GM21576 (cell line): ENCODE measurements around the gene SOX12.
A peak's percentile ranks its signal among the peaks of the same experiment; 100 is the strongest.
"Not testable (repeated sequence)": the region's sequence is repeated elsewhere in the genome, so short reads cannot be mapped to it uniquely, and the experiment has no call there.

Experiments used
- ATAC-seq: cut with Tn5 transposase; IDR thresholded peaks from one replicate; pipeline ENCODE4 v1.9.1; 2021; ENCODE audit warnings: mild to moderate bottlenecking, moderate library complexity; ENCODE audit not compliant: unreplicated experiment

SOX12 gene

DNA sequence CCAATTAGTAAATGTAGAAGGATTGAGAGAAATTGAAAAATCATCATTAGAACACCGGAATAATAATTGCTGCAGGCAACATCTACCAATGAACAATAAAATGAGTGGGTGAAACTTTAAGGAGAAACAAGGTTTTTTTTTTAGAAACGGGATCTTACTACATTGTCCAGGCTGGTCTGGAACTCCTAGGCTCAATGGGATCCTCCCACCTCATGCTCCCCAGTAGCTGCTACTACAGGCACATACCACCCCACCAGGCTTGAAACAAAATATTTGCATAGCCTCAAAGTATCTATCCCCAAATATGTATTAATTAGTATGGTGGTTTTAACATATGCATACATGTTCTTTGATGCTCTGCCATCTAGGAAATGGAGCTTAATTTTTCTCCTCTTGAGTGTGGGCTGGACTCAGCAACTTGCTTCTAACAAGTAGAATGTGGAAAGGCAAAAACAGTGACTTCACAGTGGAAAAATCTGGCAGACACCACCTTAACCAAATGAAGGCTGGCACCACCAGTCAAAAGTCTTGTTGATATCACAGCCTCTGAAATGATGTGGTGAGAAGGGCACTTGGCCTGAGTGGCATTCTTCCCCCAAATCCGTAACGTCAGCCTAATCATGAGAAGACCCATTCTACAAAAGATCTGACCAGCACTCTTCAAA is 33.7 kb downstream of the SOX12 start:
- no peak for ATAC-seq

DNA sequence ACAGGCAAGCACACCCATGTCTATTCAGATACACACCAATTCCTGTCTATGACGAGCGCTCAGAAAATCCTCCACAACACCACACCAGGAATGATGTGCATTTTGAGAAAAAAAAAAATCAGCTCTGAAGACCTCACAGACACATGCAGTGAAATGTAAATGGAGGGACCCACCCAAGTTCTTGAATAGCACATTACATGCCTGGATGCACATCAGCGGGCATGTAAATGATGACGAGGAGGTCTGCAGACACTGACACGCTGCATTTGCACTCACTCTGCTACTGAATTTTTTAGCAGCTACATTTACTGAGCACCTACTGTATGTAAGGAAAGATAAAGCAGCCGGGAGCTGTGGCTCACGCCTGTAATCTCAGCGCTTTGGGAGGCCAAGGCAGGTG is 36.2 kb downstream of the SOX12 start:
- ATAC-seq: no peak

DNA sequence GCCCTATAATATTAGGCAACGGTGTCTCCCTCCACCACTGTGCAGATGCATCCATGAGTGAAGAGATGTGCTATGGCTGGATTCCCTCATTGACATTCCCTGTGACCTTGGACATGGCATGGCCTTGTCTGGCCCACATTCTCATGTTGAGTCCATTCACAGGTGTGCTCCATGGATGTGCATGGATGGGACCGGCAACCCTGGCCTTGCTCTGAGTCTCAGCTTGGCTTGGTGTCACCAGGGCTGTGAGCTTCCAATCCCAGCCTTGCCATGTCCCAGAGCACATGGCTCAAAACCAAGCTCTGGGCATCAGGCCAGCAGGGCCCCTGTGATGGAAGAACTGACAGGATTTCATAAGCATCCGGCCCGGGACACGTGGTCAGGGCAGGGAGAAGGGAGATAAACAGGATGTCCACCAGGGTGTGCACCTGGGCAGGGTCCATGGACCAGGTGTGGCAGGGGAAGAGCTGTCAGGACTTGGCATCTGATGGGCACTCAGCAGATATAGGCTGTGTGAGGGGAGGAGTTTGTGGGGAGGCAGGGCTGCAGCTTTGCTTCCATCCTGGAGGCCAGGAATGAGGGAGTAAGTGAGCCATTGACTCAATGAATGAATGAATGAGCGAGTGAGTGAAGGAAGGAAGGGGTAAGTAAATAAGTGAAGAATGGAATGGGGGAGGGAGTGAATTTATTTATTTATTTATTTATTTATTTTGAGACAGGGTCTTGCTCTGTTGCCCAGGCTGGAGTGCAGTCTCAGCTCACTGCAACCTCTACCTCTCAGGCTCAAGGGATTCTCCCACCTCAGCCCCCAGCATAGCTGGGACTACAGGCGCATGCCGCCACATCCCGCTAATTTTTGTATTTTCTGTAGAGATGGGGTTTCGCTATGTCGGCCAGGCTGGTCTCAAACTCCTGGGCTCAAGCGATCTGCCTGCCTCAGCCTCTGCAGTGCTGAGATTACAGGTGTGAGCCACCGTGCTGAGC is 37.2 kb downstream of the SOX12 start:
- ATAC-seq: peak; percentile 44

DNA sequence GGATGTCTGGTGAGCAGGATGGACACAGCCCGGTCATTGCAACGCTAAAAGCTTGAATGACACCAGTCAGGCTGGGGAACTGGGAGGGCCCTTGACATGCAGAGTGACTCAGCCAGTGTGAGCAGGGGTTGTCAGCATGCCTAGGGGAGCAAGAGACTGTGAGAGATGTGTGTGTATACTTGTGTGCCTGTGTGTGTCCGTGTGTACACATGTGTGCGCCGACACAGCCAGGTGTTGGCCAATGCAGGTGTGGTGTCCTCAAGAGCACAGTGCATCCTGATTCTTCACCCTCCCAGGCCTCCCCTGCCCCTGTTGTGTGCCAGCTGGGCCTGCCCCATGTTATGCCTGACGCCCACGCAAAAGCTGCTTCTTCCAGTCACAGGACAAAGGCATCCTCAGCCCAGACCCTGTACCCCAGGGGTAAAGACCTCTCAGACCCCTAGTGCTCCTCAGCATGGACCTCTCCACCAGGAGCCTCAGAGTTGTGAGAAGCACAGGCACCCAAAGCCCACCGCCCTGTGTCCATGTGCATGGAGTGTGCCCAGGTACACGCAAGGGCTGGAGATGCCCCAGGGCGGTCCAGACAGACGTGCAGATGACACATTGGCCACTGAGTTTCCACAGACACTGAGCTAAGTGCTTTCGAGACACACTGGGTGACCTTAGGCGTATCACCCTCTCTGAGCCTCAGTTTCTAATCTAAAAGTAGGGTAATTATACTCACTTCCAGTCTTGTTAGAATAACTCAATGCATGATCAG is 38.1 kb downstream of the SOX12 start:
- no peak for ATAC-seq

DNA sequence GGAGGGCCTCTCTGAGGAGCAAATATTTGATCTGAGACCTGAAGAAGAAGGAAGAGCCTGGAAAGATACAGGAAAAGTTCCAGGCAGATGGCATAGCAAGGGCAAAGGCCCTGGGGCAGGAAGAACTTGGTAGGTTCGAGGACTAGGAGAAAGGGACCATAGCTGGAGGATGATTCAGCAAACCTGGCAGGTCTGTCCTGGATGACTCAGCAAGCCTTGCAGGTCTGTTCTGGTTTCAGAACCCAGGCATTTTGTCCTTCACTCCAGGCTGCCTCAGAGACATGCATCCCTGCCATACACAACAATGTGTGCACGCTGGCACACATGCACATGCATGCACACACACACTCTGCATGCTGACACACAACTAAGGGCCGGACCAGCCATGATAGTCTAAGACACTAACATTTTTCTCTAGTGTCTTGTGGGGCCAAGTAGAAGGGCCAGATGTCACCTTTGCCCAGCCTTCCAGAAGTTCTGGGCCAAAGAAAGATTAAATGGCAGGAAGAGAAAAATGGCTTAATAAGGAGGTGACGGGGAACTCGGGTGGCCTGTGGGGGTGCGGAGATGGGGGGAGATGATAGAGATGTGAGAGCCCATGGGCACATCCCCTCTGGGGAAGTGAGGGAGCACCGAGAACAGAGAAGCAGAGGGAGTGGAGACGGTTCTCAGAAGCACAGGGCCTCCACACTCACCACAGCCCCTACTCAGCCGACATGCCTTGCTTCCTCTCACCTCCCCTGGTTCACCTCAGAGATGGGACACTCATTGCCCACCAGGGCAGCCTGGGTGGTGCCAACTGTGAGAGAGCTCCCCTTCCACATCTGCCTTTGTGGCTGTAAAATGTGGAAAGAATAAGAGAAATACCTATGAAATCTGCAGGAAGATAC is 39.8 kb downstream of the SOX12 start:
- ATAC-seq: no peak

DNA sequence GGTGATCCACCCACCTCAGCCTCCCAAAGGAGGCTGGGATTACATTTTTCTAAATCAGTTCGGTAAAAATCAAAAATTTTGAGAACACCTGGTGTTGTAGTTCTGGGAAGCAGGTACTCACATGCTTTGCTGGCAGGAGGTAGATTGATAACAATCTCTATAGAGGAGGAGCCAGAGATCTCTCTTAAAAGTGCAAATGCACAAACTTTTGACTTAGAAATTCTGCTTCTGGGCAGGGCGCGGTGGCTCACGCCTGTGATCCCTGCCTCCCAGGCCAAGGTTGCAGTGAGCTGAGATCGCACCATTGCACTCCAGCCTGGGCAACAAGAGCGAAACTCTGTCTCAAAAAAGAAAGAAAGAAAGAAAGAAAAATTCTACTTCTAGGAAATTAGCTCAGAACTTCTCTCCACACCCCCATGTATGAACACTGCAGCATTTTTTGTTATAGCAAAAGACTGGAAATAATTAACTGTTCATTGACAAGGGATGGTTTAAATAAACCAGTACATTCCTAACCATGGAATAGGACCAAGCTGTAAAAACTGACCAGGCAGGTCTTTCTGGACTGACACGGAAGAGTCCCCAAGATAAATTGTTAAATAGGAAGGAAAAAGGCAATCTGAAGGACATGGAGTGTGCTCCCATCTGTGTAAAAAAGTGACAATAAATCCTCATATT is 40.8 kb downstream of the SOX12 start:
- ATAC-seq: no peak

DNA sequence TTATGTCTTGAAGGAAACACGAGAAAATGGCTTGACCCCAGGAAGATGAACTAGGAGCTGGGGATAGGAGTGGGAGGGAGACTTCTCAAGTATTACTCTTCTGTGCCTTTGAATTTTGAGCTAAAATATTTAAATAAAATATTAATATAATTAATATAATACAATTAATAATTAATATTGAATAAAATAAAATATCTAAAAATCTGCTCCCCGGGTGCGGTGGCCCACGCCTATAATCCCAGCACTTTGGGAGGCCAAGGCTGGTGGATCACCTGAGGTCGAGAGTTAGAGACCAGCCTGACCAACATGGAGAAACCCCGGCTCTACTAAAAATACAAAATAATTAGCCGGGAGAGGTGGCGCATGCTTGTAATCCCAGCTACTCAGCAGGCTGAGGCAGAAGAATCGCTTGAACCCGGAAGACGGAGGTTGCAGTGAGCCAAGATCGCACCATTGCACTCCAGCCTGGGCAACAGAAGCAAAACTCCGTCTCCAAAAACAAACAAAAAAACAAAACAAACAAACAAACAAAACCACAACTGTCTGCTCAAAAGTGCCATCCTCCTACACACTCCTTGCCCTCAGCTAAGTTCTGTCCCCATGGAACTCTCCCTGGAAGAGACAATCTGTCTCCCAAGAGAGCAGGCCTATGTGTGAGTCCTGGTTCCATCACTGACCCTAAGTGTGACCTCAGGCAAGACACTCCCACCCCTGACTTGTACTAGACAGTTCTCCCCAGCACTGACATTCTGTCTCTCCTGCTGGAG is 41.5 kb downstream of the SOX12 start:
- no peak for ATAC-seq

DNA sequence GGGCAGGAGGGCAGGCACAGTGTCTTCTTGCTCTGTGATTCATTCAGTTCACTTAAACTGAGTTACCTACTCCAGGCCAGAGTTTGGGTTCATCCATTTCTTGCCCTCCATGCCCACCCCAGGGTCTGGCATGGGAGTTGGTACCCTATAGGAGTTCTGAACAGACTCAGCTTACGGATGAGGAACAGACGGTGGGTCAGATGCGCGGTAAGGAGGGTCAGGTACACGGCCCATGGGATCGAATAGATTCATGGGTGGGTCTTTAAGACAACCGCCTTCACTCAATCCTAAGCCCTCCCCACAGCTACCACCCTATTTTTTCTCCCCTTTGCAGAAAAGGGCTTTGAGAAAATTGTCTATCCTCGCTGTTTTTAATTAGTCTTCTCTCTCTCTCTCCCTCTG is 42.1 kb downstream of the SOX12 start:
- no peak for ATAC-seq

DNA sequence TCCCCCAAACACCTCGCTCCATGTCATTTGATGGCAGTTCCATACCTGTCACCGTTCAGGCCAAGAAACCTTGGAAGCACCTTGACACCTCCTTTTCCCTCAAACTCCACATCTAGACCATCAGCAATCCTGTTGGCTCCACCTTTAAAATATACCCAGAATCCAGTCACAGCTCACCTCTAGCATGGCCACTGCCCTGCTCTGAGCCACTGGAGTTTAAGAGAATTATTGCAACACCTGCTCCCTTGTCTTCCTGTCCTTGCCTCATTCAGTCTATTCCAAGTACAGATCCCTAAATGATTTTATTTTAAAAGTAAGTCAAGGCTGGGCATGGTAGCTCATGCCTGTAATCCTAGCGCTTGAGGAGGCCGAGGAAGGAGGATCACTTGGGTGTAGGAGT is 43.6 kb downstream of the SOX12 start:
- ATAC-seq: no peak

DNA sequence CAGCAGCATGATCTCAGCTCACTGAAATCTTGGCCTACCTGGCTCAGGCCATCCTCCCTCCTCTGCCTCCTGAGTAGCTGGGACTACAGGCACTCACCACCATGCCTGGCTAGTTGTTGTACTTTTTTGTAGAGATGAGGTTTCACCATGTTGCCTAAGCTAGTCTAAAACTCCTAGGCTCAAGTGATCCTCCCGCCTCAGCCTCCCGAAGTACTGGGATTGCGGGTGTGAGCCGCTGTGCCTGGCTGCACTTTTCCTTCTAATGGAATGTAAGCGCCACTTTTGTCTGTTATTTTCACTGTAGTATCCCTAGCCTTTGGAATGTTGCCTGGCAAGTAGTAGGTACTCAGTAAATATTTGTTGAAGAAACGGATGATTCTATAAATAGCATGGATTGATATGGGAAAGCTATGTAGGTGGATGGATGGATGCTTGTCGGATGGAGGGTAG is 44.8 kb downstream of the SOX12 start:
- ATAC-seq: no peak

DNA sequence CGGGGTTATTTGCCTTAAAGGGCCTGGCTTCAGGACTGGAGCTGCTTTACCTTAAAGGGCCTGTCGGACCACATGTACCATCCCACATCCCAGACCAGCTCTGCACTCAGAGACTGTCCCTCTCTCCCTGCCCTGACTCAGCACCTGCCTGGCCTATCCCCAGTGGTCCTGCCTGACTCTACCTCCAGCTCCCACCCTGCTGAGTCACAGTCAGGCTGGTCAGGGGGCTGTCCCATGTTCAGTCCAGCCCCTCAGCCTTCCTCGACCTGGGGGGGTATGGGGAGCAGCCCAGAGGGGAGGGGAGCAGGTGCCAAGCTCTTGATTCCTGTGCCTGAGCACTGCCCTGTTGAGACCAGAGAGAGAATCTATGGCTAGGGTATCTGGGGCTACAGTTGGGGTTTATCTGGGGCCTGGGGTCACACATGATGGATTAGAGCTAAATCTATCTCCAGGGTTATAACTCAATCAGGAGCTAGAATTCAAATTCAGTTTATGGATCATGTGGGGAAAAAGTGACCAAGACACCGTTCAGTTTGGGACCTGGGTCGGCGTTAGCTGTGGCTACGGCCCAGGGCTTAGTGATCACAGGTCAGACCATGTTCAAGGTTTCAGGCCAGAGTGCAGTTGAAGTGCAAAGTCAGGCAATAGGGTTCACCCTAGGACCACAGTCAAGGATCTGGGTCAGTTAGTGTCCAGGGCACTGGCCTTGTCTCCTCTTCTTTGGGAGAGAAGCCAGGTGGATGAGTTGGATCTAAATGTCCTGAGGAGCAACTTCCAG is 45.8 kb downstream of the SOX12 start:
- ATAC-seq: no peak

DNA sequence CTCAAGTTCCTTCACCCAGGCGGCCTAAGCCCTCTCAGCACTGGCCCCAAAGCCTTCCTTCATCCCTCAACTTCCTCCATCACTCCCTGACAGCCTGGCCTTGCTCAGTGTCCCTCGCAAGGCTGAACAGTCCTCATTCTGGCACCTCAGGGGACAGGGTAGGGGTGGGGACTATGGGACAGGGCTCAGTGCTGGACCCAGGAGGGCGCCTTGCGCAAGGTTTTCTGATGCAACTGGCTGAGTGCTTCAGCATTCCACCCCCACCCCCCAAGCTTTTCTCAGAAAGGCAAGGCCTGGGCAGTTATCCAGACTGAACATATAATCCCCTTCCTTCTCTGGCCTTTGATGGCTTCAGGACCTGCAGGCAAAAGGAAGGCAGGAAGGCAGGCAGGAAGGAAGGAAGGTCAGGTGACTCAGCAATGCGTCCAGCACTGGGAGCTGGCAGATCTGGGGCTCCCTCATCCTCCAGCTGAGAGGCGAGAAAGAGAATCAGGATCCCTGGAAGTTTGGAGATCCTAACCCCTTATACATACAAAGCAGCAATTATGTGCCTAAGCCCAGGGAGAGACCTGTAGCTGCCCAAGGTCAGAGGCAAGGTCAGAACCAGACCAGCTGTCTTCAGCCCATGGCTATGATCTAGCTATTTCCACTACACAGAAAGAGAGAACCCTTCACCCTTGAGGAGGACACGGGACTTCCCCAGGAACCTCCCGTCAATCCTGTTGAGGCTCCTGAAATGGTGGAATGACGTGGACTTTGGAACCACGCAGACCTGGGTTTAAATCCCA is 46.6 kb downstream of the SOX12 start:
- ATAC-seq: no peak

DNA sequence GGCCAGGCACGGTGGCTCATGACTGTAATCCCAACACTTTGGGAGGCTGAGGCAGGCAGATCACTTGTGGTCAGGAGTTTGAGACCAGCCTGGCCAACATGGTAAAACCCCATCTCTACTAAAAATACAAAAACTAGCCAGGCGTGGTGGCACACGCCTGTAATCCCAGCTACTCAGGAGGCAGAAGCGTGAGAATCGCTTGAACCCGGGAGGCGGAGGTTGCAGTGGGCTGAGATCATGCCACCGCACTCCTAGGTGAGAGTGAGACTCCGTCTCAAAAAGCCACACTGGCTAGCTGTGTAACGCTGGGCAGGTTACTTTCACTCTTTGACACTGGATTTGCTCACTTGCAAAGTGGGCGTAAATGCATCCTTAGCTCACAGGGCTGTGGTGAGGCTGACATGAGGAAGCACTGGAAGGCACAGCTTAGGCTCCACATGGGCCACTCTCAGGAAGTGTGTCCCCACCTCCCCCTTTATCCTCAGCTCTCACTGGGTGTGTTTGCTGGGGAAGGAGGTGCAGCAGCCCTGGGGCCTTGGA is 47.3 kb downstream of the SOX12 start:
- ATAC-seq: not testable (repeated sequence)

DNA sequence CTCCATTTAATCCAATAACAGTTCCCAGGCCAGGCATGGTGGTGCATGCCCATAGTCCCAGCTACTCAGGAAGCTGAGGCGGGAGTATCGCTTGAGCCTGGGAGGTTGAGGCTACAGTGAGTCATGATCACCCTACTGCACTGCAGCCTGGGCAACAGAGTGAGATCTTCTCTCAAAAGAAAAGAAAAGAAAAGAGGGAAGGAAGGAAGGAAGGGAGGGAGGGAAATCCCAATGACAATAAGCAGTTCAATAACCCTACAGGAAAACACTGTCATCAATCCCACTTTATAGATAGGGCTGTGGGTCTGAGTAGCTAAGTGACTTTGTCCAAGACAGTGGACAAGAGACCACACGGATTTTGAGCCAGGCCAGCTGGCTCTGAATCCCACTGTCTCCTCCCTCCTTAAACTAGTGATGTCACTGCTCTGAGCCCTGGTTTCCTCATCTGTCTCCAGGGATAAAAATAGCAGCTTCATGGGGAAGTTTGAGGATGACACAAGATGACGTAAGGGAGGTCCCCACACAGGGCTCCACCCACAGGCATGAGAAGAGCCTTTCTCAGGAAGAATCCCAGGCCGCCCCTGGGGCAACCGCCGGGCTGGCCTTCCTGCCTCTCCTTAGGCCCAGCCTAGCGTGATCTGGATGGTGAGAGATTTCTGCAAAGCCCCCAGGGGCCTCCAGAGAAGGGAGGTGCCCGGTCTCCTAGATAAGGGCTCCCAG is 48.0 kb downstream of the SOX12 start:
- ATAC-seq: no peak

DNA sequence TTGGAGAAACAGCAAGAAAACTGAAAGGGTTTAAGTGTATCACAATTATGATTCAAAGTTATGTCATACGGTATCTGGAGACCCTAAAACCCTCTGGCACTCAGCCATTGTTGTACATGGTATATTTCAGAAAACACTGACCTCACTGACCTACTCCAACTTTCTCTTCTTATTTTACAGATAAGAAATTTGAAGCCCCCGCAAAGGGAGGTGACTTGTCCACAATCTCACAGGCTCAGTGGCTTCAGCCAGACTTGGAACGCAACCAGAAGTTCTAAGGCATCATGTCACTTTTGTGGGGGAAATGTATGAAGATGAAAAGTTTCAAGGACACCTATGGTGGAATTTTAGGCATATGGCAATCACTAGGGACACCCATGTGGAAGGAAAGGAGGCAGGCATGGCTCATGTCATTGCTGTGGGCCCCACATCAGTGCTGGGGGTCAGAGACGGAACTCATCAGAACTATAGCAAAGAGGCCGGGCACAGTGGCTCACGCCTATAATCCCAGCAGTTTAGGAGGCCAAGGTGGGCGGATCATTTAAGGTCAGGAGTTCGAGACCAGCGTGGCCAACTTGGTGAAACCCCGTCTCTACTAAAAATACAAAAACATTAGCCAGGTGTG is 50.0 kb downstream of the SOX12 start:
- no peak for ATAC-seq

DNA sequence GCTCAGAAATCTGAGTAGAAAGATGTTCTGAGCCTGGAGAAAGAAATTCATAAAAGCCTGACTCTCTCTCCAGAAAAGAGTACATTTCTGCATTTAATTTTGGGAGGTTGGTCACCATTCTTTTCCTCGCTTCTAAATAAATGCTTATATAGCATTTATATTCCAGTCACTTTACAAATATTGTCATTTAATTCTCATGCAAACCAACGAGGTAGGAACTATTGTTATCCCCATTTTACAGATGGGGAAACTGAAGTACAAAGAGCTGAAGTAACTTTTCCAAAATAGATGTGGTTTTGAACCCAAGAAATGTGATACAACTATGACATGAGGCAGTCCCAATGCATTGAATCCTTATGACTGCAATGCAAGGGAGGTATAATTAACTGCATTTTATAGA is 50.7 kb downstream of the SOX12 start:
- no peak for ATAC-seq
